GM21529 (cell line): ENCODE measurements around the gene CIP2A.

Source experiments
- ATAC-seq: cut with Tn5 transposase; IDR thresholded peaks from one replicate; pipeline ENCODE4 v1.9.1; 2021; ENCODE audit not compliant: unreplicated experiment

Gene CIP2A

DNA sequence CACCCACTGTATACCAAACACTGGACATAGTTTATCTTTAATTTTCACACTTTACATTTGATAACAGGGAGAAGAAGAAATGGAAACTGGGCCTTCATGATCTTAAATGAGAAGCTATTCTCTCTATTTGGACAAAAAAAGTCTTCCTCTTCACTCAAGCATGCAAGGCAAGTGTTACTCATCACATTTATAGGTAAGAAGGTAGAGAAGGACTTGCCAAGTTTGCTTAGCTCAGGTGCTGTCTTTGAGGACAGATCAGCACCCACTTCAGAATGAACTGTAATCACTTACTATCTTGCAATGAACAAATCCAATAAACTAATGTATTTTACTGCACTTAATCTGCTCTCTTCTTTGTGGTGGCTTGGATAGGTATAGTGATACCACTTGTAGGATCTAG lies 77.7 kb downstream of the CIP2A start:
- ATAC-seq, result no peak

DNA sequence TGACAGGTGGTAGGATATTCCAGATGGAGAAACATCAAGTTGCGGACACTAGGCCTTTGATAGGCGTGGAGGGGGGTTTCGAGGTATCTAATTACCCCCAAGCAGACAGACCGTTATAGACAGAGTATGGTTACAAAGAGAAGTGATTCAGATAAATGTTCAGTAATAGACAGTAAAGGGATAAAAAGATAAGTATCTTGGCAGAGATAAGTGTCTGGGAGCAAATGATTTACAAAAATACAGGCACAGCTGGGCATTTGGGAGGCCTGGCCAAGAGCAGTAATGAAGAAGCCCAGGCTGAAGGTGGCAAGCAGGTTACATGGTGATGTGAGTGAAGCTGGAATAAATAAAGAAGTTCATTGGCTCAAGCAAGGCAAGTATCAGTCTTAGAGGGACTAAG lies 78.2 kb downstream of the CIP2A start:
- ATAC-seq, result no peak

DNA sequence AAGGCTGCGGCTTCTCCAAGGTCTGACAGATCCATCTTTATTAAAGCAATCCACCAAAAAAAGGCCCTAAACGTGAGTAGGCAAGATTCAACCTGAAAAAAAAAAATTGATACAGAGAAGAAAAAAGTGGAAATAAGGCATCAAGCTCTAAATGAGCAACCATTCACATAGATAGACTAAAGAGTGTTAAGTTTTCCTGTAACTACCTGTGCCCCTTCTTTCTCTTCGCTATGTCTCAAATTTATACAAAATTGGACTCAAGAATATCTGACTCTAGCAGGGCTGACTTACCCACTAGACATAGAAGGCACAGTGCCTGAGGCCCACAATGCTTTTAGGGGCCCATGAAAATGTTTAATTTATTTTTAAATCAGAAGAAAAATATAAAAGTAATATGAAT lies 78.7 kb downstream of the CIP2A start, which contains the start of gene MYH15:
MYH15 (minus strand) TSS at position 101 of the 400 bp plus-strand sequence; CDS start at position 35, 66 bp downstream.
- no peak for ATAC-seq

DNA sequence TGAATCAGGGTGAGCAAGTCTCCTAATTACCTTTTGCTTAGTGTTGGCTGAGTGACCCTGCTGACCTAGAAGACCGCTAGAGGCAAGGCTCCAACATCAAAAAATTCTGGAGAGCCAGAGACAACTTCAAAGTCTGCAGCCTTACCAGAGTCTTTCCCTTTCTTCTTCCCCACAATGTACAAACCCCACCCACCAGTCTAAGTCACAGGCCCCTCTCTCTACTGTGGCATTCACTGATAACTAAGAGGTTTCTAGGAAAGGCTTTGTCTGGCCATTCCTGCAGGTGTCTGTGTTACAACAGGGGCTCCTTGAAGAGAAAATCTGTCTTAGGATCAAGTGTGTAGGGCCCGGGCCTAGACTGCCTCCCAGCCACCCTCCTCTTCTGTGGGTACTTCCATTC lies 79.4 kb downstream of the CIP2A start:
- ATAC-seq, result no peak

DNA sequence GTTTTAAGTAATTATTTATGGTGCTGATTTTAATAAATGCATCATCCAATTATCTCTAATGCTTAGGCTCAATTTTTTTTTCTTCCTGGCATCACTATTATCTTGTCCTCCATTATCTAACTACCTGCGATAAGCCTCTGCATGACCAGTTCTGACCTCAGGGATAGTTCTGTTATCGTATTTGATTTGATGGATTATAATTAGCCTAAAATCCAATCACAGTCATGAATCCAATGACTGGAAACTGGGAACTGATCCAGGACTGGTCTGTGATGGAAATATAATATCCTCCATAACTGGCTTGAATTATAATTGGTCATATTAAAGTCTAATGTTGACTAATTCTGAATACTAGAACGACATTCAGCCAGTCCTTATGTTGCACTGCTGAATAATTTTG lies 80.0 kb downstream of the CIP2A start:
- ATAC-seq, result no peak

DNA sequence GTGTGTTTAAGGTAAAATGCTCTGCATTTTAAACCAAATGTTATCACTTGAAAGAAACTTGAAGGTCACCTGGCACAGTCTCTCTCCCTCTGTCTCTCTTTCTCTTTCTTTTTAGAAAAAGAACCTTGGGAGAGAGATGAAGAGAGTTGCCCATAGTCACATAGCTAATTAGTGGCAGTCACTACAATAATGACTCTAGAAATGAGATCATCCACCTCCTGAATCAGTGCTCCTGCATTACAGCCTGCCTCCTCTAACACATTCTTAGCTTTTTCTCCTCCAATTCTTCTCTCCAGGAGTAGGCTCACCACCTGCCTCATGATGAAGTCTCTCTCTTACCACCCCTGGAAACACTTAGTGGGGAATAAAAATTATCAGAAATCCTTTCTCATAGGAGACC lies 81.3 kb downstream of the CIP2A start:
- no peak for ATAC-seq

DNA sequence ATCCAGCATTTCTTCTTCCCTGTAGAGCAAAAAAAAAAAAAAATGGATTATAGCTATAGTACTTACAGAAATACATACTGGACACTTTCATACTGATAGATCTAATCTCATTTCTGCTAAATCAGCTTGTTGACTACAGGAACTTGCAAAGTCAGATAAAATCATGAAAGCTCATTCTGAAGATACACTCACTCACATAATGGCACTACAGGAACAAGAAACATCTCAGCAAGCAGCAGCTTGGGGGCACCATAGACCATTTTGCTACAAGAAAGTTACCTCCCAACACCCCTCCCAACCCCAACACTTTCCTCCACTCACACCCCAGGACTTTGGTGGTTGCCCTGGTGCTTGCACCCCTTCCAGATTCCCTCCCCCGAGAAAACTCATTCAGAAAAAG lies 83.4 kb downstream of the CIP2A start:
- no peak for ATAC-seq

DNA sequence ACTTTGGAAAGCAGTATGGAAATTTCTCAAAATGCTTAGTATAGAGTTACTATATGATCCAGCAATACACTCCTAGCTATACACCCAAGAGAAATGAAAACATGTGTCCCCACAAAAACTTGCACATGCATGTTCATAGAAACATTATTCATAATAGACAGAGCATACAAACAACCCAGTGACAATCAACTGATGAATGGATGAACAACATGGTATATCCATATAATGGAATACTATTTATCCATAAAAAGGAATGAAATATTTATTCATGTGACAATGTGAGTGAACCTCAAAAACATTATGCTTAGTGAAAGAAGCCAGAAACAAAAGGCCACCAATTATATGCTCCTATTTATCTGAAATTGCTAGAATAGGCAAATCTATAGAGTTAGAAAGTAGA lies 85.5 kb downstream of the CIP2A start:
- no peak for ATAC-seq

DNA sequence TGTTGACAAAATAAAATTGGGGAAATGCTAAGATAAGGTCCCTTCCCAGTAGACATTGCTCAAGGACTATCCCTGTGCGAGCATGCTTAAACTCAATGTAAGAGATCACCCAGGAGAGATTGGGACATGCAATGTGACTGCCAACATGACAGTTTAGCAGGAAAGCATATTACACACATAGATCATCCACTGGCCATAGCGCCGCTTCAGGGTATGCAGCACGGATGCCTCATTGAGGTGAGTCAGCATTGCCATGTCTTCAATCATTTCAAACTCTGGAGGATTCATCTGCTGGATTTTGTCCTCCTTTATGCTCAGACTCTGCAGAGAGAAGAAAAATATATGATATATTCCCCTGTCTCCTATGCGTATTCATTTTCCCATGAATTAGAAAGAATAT lies 87.7 kb downstream of the CIP2A start:
- no peak for ATAC-seq

DNA sequence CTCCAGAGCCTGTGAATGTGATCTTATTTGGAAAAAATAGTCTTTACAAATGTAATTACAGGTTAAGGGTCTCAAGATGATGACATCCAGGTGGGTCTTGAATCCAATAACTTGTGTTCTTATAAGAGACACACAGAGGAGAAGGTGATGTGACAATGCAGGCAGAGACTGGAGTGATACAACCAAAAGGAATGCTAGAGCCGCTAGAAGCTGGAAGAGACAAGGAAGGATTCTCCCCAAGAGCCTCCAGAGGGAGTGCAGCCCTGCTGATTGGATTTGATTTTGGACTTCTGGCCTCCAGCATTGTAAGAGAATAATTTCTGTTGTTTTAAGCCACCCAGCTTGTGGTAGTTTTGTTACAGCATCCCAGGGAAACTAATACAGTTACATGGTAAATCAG lies 88.5 kb downstream of the CIP2A start:
- no peak for ATAC-seq
